ENCODE measurements around the gene MGRN1. TPM values are rescaled to one million over a fixed set of nuclear protein-coding genes. Genes with fewer than 3 reads are reported as not detected.

Gene MGRN1
- total RNA-seq, 1 donor from 2014 or later, result 63.6 TPM

DNA sequence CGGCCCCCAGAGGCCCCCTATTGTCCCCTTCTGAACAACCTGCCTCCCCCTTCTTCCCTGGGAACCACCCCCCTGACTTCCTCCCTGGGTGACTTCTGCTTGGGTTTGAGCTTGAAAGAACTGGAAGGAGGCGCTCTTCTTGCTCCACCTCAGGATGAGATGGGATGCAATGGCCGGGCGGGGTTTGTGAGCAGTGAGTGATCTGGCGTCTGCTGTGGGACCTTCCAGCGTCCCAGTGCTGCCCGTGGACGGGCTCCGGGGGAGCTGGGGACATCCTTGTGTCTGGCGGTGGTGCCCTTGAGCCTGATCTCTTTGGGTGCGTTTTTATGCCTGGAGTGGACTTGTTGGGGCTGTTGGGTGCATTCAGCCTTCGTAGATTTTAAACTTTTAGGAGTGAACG, 11.6 kb downstream of the MGRN1 start:
- no peak overlapping the region for H3K4me3 ChIP-seq (ENCODE audit: low read depth, low read length)
- H3K27me3 ChIP-seq (ENCODE audit: control insufficient read depth, insufficient read depth, low read length), result no peaks in the 10 kb centered on the region
- DNase-seq (ENCODE audit: low read depth), result no peak
- H3K36me3 ChIP-seq (ENCODE audit: control insufficient read depth, insufficient read depth, low read length), result no peaks in the 10 kb centered on the region
- TF ChIP-seq, protein P1, sequence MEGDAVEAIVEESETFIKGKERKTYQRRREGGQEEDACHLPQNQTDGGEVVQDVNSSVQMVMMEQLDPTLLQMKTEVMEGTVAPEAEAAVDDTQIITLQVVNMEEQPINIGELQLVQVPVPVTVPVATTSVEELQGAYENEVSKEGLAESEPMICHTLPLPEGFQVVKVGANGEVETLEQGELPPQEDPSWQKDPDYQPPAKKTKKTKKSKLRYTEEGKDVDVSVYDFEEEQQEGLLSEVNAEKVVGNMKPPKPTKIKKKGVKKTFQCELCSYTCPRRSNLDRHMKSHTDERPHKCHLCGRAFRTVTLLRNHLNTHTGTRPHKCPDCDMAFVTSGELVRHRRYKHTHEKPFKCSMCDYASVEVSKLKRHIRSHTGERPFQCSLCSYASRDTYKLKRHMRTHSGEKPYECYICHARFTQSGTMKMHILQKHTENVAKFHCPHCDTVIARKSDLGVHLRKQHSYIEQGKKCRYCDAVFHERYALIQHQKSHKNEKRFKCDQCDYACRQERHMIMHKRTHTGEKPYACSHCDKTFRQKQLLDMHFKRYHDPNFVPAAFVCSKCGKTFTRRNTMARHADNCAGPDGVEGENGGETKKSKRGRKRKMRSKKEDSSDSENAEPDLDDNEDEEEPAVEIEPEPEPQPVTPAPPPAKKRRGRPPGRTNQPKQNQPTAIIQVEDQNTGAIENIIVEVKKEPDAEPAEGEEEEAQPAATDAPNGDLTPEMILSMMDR (IDR thresholded peaks at IDR 0.05; ENCODE audit: insufficient read depth, low read length, poor library complexity, severe bottlenecking), result no peak

GRCh38 chr16:4637501-4638166, 13.0 kb downstream of the MGRN1 start:
- TF ChIP-seq, protein P1 (IDR thresholded peaks at IDR 0.05; ENCODE audit: insufficient read depth, low read length, poor library complexity, severe bottlenecking), result no peak

DNA sequence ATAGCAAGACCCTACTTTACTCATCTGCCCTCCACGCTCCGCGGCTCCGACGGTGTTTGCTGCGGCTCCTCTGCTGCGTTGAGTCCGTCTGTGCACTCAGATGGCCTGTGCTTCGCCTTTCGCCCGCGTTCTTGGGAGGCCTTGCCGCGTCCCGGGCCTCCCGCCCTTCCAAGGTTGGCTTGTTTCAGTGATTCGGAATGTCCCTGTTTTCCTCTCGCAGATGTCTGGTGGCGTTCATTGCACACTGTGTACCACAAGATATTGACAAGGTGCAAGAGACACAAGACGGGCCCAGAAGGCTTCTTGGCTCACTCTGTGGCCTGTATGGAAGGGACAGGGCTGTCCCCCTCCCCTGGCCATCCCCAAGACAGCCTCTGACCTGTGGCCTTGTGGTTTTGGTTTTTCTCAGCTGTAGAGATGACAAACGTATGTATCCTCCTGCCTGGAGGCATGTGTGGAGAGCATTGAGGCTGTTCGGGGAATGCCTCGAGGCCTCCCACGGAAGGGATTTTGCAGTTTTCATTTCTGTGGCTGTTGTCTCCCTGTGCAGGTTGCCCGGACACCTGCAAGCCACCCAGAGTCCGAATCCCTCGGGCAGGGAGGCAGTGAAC, 15.4 kb downstream of the MGRN1 start:
- Histone ChIP-seq H3K27me3 (ENCODE audit: control insufficient read depth, insufficient read depth, low read length) (no peaks in the 10 kb centered on the region), H3K4me3 (ENCODE audit: low read depth, low read length) (no peak overlapping the region), H3K36me3 (ENCODE audit: control insufficient read depth, insufficient read depth, low read length) (no peaks in the 10 kb centered on the region)
- no peak for DNase-seq (ENCODE audit: low read depth)
- TF ChIP-seq, protein P1 (IDR thresholded peaks at IDR 0.05; ENCODE audit: insufficient read depth, low read length, poor library complexity, severe bottlenecking), result no peak

More at GRCh38 chr16:4637501-4638166, 13.0 kb downstream of the MGRN1 start:
- Histone ChIP-seq H3K27me3 (ENCODE audit: control insufficient read depth, insufficient read depth, low read length) (no peaks in the 10 kb centered on the region), H3K36me3 (ENCODE audit: control insufficient read depth, insufficient read depth, low read length) (no peaks in the 10 kb centered on the region), H3K4me3 (ENCODE audit: low read depth, low read length) (no peak overlapping the region)
- DNase-seq (ENCODE audit: low read depth), result no peak

DNA sequence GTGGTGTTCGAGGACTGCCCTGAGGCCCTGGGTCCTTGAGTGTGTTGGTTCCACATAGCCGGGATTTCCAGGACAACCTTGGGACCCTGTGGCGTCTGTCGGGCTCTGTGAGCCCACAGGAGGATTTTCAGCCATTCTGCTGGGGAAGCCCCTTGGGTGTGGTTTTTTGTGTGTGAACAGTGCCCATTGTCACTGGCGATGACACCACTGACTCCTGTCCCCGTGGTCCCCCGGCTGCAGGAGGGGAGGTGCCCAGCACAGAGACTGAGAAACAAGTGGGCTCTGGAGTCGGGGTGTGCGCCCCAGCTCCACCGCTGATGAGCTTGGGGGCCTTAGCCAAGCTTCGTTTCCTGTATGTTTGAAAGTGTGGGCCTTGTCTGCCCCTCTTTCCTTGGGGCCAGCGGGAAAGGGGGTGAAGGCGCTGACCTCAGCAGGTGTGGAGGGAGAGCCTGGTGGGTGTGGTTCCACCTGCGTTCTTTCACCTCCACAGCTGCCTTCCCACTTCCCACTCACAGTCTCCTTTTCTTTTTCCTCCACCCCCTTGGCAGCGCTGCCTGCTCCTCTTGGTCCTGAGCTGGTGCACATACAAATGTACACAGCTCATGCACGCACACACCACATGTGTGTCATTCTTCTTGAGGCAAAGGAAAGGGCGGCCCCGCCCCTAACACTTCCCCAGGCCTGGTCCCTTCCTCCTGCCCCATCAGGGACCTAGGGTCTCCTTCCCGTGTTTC, 16.1 kb downstream of the MGRN1 start:
- TF ChIP-seq, protein P1 (IDR thresholded peaks at IDR 0.05; ENCODE audit: insufficient read depth, low read length, poor library complexity, severe bottlenecking), result no peak
- H3K27me3 ChIP-seq (ENCODE audit: control insufficient read depth, insufficient read depth, low read length), result no peaks in the 10 kb centered on the region

DNA sequence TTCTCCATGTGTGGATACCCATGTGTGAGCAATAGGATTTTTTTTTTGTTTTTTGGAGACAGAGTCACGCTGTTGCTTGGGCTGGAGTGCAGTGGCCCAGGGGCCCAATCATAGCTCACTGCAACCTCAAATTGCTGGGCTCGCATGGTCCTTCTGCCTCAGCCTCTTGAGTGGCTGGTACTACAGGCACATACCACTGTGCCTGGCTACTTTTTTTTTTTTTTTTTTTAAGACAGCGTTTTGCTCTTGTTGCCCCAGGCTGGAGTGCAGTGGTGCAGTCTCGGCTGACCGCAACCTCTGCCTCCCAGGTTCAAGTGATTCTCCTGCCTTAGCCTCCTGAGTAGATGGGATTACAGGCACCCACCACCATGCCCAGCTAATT, 16.7 kb downstream of the MGRN1 start:
- H3K27me3 ChIP-seq (ENCODE audit: control insufficient read depth, insufficient read depth, low read length), result no peaks in the 10 kb centered on the region
- TF ChIP-seq, protein P1 (IDR thresholded peaks at IDR 0.05; ENCODE audit: insufficient read depth, low read length, poor library complexity, severe bottlenecking), result no peak
- no peaks in the 10 kb centered on the region for H3K36me3 ChIP-seq (ENCODE audit: control insufficient read depth, insufficient read depth, low read length)
- DNase-seq (ENCODE audit: low read depth), result no peak
- H3K4me3 ChIP-seq (ENCODE audit: low read depth, low read length), result no peak overlapping the region

More for the DNA sequence above, 16.1 kb downstream of the MGRN1 start:
- Histone ChIP-seq H3K4me3 (ENCODE audit: low read depth, low read length) (no peak overlapping the region), H3K36me3 (ENCODE audit: control insufficient read depth, insufficient read depth, low read length) (no peaks in the 10 kb centered on the region)
- DNase-seq (ENCODE audit: low read depth), result no peak

Data from kidney epithelial cell (primary cell).